ENCODE measurements around the gene HOMER2. TPM values are rescaled to one million over a fixed set of nuclear protein-coding genes. Genes with fewer than 3 reads are reported as not detected.

Gene HOMER2
- total RNA-seq, 4 donors from 2014 or later = 2.2 to 4.3 (median 3.3) TPM

GRCh38 chr15:82970696-82971095 is 18.2 kb upstream of the HOMER2 start:
- Histone ChIP-seq H3K9me3 (no peaks in the 10 kb centered on the region), H3K27me3 (no peaks in the 10 kb centered on the region), H3K4me3 (no peak overlapping the region), H3K4me1 (no peaks in the 10 kb centered on the region), H3K27ac (no peak overlapping the region), H3K36me3 (no peaks in the 10 kb centered on the region)
- TF ChIP-seq, protein P1, sequence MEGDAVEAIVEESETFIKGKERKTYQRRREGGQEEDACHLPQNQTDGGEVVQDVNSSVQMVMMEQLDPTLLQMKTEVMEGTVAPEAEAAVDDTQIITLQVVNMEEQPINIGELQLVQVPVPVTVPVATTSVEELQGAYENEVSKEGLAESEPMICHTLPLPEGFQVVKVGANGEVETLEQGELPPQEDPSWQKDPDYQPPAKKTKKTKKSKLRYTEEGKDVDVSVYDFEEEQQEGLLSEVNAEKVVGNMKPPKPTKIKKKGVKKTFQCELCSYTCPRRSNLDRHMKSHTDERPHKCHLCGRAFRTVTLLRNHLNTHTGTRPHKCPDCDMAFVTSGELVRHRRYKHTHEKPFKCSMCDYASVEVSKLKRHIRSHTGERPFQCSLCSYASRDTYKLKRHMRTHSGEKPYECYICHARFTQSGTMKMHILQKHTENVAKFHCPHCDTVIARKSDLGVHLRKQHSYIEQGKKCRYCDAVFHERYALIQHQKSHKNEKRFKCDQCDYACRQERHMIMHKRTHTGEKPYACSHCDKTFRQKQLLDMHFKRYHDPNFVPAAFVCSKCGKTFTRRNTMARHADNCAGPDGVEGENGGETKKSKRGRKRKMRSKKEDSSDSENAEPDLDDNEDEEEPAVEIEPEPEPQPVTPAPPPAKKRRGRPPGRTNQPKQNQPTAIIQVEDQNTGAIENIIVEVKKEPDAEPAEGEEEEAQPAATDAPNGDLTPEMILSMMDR (IDR thresholded peaks at IDR 0.05) = no peak
- TF ChIP-seq POLR2A (IDR thresholded peaks at IDR 0.05) = no peak
- DNase-seq = no peak

DNA sequence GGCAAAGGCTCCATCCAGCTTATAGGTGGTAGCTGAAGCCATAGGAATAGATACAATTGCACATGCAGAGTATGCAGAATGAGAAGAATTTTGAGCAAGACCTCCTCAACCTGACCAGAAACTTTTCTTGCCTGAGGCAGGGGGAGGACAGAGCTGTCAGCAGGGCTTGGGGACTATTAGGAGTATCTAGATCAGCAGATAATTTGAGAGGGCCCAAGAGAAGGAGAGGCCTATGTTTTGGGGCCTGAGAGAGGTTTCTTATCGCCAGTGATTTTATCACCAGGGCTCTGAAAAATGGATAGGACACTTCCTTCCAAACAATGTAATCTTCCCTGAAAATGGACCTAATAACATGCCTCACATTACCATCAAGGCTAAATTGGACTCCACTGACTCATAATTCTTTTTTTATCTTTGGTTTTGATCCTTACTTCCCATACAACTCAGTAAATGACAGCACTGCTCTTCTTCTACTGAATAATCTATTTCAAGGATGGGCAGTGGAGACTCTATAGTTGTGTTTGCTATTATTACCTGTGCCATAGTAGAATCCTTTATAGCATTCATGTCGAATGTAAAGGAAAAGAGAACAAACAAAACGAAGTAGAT is 17.7 kb upstream of the HOMER2 start:
- no peaks in the 10 kb centered on the region for H3K9me3 ChIP-seq
- DNase-seq = no peak
- H3K27me3 ChIP-seq = no peaks in the 10 kb centered on the region
- H3K4me3 ChIP-seq = no peak overlapping the region
- H3K36me3 ChIP-seq = no peaks in the 10 kb centered on the region
- H3K27ac ChIP-seq = no peak overlapping the region
- H3K4me1 ChIP-seq = no peaks in the 10 kb centered on the region
- TF ChIP-seq, protein P1 (IDR thresholded peaks at IDR 0.05) = no peak
- no peak for TF ChIP-seq POLR2A (IDR thresholded peaks at IDR 0.05)

GRCh38 chr15:82969353-82969752 is 16.8 kb upstream of the HOMER2 start:
- Histone ChIP-seq H3K27ac (no peak overlapping the region), H3K4me1 (no peaks in the 10 kb centered on the region), H3K9me3 (no peaks in the 10 kb centered on the region), H3K36me3 (no peaks in the 10 kb centered on the region), H3K4me3 (no peak overlapping the region), H3K27me3 (no peaks in the 10 kb centered on the region)
- TF ChIP-seq, protein P1 (IDR thresholded peaks at IDR 0.05) = no peak
- no peak for TF ChIP-seq POLR2A (IDR thresholded peaks at IDR 0.05)
- no peak for DNase-seq

DNA sequence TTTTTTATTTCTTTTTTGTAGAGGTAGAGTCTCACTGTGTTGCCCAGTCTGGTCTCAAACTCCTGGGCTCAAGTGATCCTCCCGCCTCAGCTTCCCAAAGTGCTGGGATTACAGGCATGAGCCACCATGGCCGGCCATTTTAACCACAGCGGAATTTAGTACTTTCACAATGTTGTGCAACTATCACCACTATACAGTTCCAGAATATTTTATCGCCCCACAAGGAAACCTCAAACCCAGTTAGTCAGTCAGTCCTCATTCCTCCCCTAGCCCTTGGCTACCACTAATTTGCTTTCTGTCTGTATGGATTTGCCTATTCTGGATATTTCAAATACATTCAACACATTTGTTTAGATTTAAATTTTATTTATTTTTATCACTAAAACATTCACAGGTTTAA is 15.5 kb upstream of the HOMER2 start:
- H3K9me3 ChIP-seq = no peaks in the 10 kb centered on the region
- no peaks in the 10 kb centered on the region for H3K27me3 ChIP-seq
- H3K4me1 ChIP-seq = no peaks in the 10 kb centered on the region
- TF ChIP-seq POLR2A (IDR thresholded peaks at IDR 0.05) = no peak
- TF ChIP-seq, protein P1 (IDR thresholded peaks at IDR 0.05) = no peak
- no peaks in the 10 kb centered on the region for H3K36me3 ChIP-seq
- H3K4me3 ChIP-seq = no peak overlapping the region
- H3K27ac ChIP-seq = no peak overlapping the region
- DNase-seq = no peak

DNA sequence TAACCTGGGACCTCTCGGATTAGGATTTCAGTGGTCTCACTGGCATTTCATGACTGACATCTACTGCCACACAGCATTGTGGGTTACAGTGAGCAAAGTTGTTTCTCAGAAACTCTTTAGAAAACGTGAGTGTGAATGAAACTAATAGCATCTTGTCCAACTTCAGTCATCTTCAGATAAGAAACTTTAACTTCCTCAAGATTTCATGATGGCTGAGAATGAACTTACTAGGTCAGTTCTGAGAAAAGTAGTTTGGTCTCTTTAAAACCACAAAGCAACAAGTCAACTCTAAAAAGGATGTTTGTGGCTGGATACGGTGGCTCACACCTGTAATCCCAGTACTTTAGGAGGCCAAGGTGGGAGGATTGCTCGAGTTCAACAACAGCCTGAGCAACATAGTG is 14.2 kb upstream of the HOMER2 start:
- H3K4me1 ChIP-seq = no peaks in the 10 kb centered on the region
- H3K36me3 ChIP-seq = no peaks in the 10 kb centered on the region
- no peaks in the 10 kb centered on the region for H3K27me3 ChIP-seq
- no peak for TF ChIP-seq POLR2A (IDR thresholded peaks at IDR 0.05)
- TF ChIP-seq, protein P1 (IDR thresholded peaks at IDR 0.05) = no peak
- H3K4me3 ChIP-seq = no peak overlapping the region
- no peak for DNase-seq
- H3K9me3 ChIP-seq = no peaks in the 10 kb centered on the region
- no peak overlapping the region for H3K27ac ChIP-seq

- Histone ChIP-seq H3K27me3 (no peaks in the 10 kb centered on the region), H3K4me3 (no peak overlapping the region), H3K4me1 (no peaks in the 10 kb centered on the region), H3K9me3 (no peaks in the 10 kb centered on the region), H3K27ac (no peak overlapping the region), H3K36me3 (no peaks in the 10 kb centered on the region)
- no peak for DNase-seq
- no peak for TF ChIP-seq POLR2A (IDR thresholded peaks at IDR 0.05)
- TF ChIP-seq, protein P1 (IDR thresholded peaks at IDR 0.05) = no peak
Observed at GRCh38 chr15:82964890-82965289, 12.4 kb upstream of the HOMER2 start.
